HCT116 (cell line): ENCODE results near the gene ATP13A4. TPM values are rescaled to one million over a fixed set of nuclear protein-coding genes. Genes with fewer than 3 reads are reported as not detected.

Experiments
- ATAC-seq: fragments of 200-7000 bp; cut with Tn5 transposase; 2 replicates; pipeline ENCODE4 v1.9.1; 2020; ENCODE audit warnings: mild to moderate bottlenecking, moderate library complexity
- BruUV-seq: library from RNA; stranded (reverse); fragments of 400-500 nt; replicated peaks from 2 replicates; lab custom pipeline; 2021; lab: Mats Ljungman, UMichigan
- CTCF ChIA-PET: fragments of 300-600 bp; sonication (Branson Sonifier 250); formaldehyde crosslinking; loops from one replicate; lab custom pipeline; 2021; ENCODE audit warnings: antibody characterized with exemption; lab: Charles Lee
- POLR2A ChIA-PET: fragments of 300-600, 350-600 bp; sonication (Branson Sonifier 250); formaldehyde crosslinking; loops from one replicate; lab custom pipeline; 2021; ENCODE audit warnings: antibody characterized with exemption; lab: Charles Lee
- RAD21 ChIA-PET, 2 experiments: fragments of 300-600 bp; sonication (Branson Sonifier 250); formaldehyde crosslinking; loops; one replicate each; lab custom pipeline; 2023; ENCODE audit warnings: low total read pairs in 2 of 2; ENCODE audit not compliant: uncharacterized antibody in 2 of 2, unreplicated experiment in 2 of 2, low non-redundant PET in 1 of 2; lab: Charles Lee
- DNase-seq: peaks from one replicate; pipeline ENCODE4 v3.0.0-alpha.2; 2010; ENCODE audit warnings: low read depth, low spot score
- H2AFZ ChIP-seq: fragments of 200-600 bp; shearing (Covaris generic), sonication (generic); 2 replicates; pipeline ENCODE4 v1.6.1; 2017; ENCODE audit warnings: low read depth, mixed run types, mixed read lengths, antibody characterized with exemption, low read length; ENCODE audit not compliant: poor library complexity, severe bottlenecking
- H3K27ac ChIP-seq: 2 replicates; pipeline ENCODE4 v1.5.1; 2012; ENCODE audit warnings: low read depth, low read length
- H3K27me3 ChIP-seq: fragments of 200-600 bp; sonication (generic); 2 replicates; pipeline ENCODE4 v1.6.1; 2016; ENCODE audit warnings: mixed run types, low read length, mixed read lengths; ENCODE audit not compliant: insufficient read depth
- H3K36me3 ChIP-seq, 2 experiments: fragments of 200-500 bp in 1 of 2; fragments of 200-600 bp in 1 of 2; sonication (Bioruptor generic) in 1 of 2; sonication (generic) in 1 of 2; 2 replicates each; pipeline versions ENCODE4 v1.5.1 to v1.6.1; 2014 to 2016; ENCODE audit warnings: low read length in 2 of 2, inconsistent platforms in 1 of 2, mixed read lengths in 1 of 2, mixed run types in 1 of 2; ENCODE audit not compliant: insufficient read depth in 2 of 2, control insufficient read depth in 1 of 2
- H3K4me1 ChIP-seq, 2 experiments: fragments of 200-600 bp in 1 of 2; sonication (generic) in 1 of 2; 2 replicates each; pipeline versions ENCODE4 v1.5.1 to v1.6.1; 2012 to 2017; ENCODE audit warnings: low read length in 2 of 2, inconsistent platforms in 1 of 2, mild to moderate bottlenecking in 1 of 2, mixed read lengths in 1 of 2, mixed run types in 1 of 2, moderate library complexity in 1 of 2; ENCODE audit not compliant: insufficient read depth in 2 of 2, control insufficient read depth in 1 of 2
- H3K4me2 ChIP-seq: fragments of 200-600 bp; sonication (generic); 2 replicates; pipeline ENCODE4 v1.6.1; 2017; ENCODE audit warnings: mixed run types, low read length, mixed read lengths
- H3K4me3 ChIP-seq, 2 experiments: fragments of 200-600 bp in 1 of 2; sonication (generic) in 1 of 2; replicated peaks in 1 of 2; 2 replicates each; pipeline ENCODE4 v1.5.1; 2011 to 2016; ENCODE audit warnings: low read length in 2 of 2, control low read depth in 1 of 2, low read depth in 1 of 2, mild to moderate bottlenecking in 1 of 2, mixed read lengths in 1 of 2, mixed run types in 1 of 2
- H3K79me2 ChIP-seq: fragments of 200-600 bp; sonication (generic); 2 replicates; pipeline ENCODE4 v1.6.1; 2017; ENCODE audit warnings: mild to moderate bottlenecking, mixed run types, low read length, moderate library complexity, mixed read lengths; ENCODE audit not compliant: insufficient read depth
- H3K9ac ChIP-seq: fragments of 200-600 bp; sonication (generic); 2 replicates; pipeline ENCODE4 v1.6.1; 2016; ENCODE audit warnings: low read length, mixed read lengths
- H3K9me2 ChIP-seq: fragments of 200-600 bp; sonication (generic), shearing (Covaris generic); 2 replicates; pipeline ENCODE4 v1.6.1; 2017; ENCODE audit warnings: mixed run types, mild to moderate bottlenecking, moderate library complexity; ENCODE audit not compliant: insufficient read depth
- H3K9me3 ChIP-seq, 2 experiments: fragments of 200-500 bp in 1 of 2; fragments of 200-600 bp in 1 of 2; sonication (Bioruptor generic) in 1 of 2; sonication (generic) in 1 of 2; 2 replicates each; pipeline ENCODE4 v1.6.1; 2014 to 2017; ENCODE audit warnings: low read length in 2 of 2, mixed read lengths in 2 of 2, inconsistent platforms in 1 of 2, low read depth in 1 of 2, mild to moderate bottlenecking in 1 of 2, mixed run types in 1 of 2, moderate library complexity in 1 of 2; ENCODE audit not compliant: control insufficient read depth in 1 of 2, insufficient read depth in 1 of 2
- H4K20me1 ChIP-seq: fragments of 200-600 bp; sonication (generic), shearing (Covaris generic); 2 replicates; pipeline ENCODE4 v1.6.1; 2017; ENCODE audit warnings: mixed run types, mild to moderate bottlenecking, moderate library complexity; ENCODE audit not compliant: insufficient read depth
- CBX3 ChIP-seq: IDR thresholded peaks from 2 replicates; pipeline ENCODE4 v1.6.1; 2012; ENCODE audit warnings: low read depth
- CEBPB ChIP-seq: IDR thresholded peaks from 2 replicates; pipeline ENCODE4 v1.6.1; 2012; ENCODE audit warnings: low read depth
- CTCF ChIP-seq, 3 experiments: fragments of 200-600 bp in 1 of 3; sonication (generic) in 1 of 3; IDR thresholded peaks in 2 of 3; conservative IDR thresholded peaks in 1 of 3; 2 replicates each; pipeline ENCODE4 v1.5.1; 2012 to 2017; ENCODE audit warnings: low read depth in 2 of 3, low read length in 2 of 3, antibody characterized with exemption in 1 of 3, borderline replicate concordance in 1 of 3, control low read depth in 1 of 3, mild to moderate bottlenecking in 1 of 3, mixed read lengths in 1 of 3, mixed run types in 1 of 3, moderate library complexity in 1 of 3; ENCODE audit not compliant: insufficient read depth in 1 of 3
- EZH2phosphoT487 ChIP-seq: fragments of 200-600 bp; IDR thresholded peaks from 2 replicates; pipeline ENCODE4 v1.6.1; 2018; ENCODE audit warnings: antibody characterized with exemption, borderline replicate concordance
- JUND ChIP-seq: IDR thresholded peaks from 2 replicates; pipeline ENCODE4 v1.6.1; 2012
- RAD21 ChIP-seq: IDR thresholded peaks from 2 replicates; pipeline ENCODE4 v1.6.1; 2012; ENCODE audit warnings: low read depth, mild to moderate bottlenecking
- REST ChIP-seq: IDR thresholded peaks from 2 replicates; pipeline ENCODE4 v1.6.1; 2012; ENCODE audit warnings: low read depth
- SP1 ChIP-seq: IDR thresholded peaks from 2 replicates; pipeline ENCODE4 v1.6.1; 2012; ENCODE audit warnings: low read depth
- SRF ChIP-seq: IDR thresholded peaks from 2 replicates; pipeline ENCODE4 v1.6.1; 2012; ENCODE audit warnings: low read depth
- TCF7L2 ChIP-seq: IDR thresholded peaks from 2 replicates; pipeline ENCODE4 v1.7.0; 2011; ENCODE audit warnings: borderline replicate concordance, inconsistent platforms; ENCODE audit not compliant: insufficient read depth, insufficient read length; ENCODE audit errors: extremely low read depth
- ZBTB33 ChIP-seq: IDR thresholded peaks from 2 replicates; pipeline ENCODE4 v1.6.1; 2011; ENCODE audit warnings: mild to moderate bottlenecking, low read length, moderate library complexity; ENCODE audit not compliant: insufficient replicate concordance; ENCODE audit errors: extremely low read depth
- ZFX ChIP-seq: fragments of 450-650 bp; IDR thresholded peaks from 2 replicates; pipeline ENCODE4 v1.6.1; 2017
- intact Hi-C: fragments of 100-400 bp; cut with micrococcal nuclease; formaldehyde crosslinking; loops from 2 replicates; pipeline ENCODE4 v1.10.0; 2022
- total RNA-seq: library from RNA; stranded (reverse); gene quantifications from one replicate; pipeline ENCODE4 v1.2.1, GENCODE V29; 2021; ENCODE audit not compliant: unreplicated experiment

Gene ATP13A4
- total RNA-seq, 1 experiment from 2014 or later: 0.15 TPM

- CTCF ChIA-PET: no interaction called here
- no peak for DNase-seq
Measured at GRCh38 chr3:193520738-193521137, 34.0 kb downstream of the ATP13A4 start.

GRCh38 chr3:193515966-193516365, 38.7 kb downstream of the ATP13A4 start:
- Histone ChIP-seq H3K79me2 (no peaks in the 10 kb centered on the region), H3K4me2 (no peak overlapping the region), H2AFZ (no peak overlapping the region), H3K4me1 (no peaks in the 10 kb centered on the region), H3K27ac (no peak overlapping the region), H3K36me3 (no peaks in the 10 kb centered on the region), H4K20me1 (no peaks in the 10 kb centered on the region), H3K9ac (no peak overlapping the region), H3K9me2 (no peaks in the 10 kb centered on the region), H3K27me3 (peaks cover 54% of the 10 kb centered on the region), H3K9me3 (no peaks in the 10 kb centered on the region), H3K4me3 (no peak overlapping the region)
- CTCF ChIA-PET: no interaction called here
- POLR2A ChIA-PET: no interaction called here
- no peak for DNase-seq
- BruUV-seq: no TSS peak
- RAD21 ChIA-PET: no interaction called here
- intact Hi-C loops: no loop called here
- no peak for ATAC-seq
- TF ChIP-seq SRF (no peak), CTCF (IDR thresholded peaks at IDR 0.05 in 2 of 3, conservative IDR thresholded peaks at IDR 0.05 in 1 of 3; ENCODE audit: borderline replicate concordance in 1 of 3, insufficient read depth in 1 of 3, low read depth in 2 of 3, low read length in 2 of 3) (no peak), REST (no peak), CEBPB (no peak), JUND (no peak), TCF7L2 (no peak)

More at GRCh38 chr3:193520738-193521137, 34.0 kb downstream of the ATP13A4 start:
- Histone ChIP-seq H3K79me2 (no peaks in the 10 kb centered on the region), H3K9ac (no peak overlapping the region), H3K36me3 (no peaks in the 10 kb centered on the region), H3K4me3 (no peak overlapping the region), H2AFZ (no peak overlapping the region), H3K4me2 (no peak overlapping the region), H4K20me1 (no peaks in the 10 kb centered on the region), H3K27me3 (peaks cover 24% of the 10 kb centered on the region), H3K9me2 (no peaks in the 10 kb centered on the region), H3K9me3 (no peaks in the 10 kb centered on the region), H3K4me1 (no peaks in the 10 kb centered on the region)
- no TSS peak for BruUV-seq
- no peak for ATAC-seq
- POLR2A ChIA-PET: no interaction called here
- TF ChIP-seq CBX3 (no peak), JUND (no peak), SP1 (no peak), SRF (no peak), ZFX (no peak), ZBTB33 (no peak), TCF7L2 (no peak), RAD21 (no peak), EZH2phosphoT487 (no peak)
- TF ChIP-seq, all 23 proteins: peak for 0
- H3K27ac ChIP-seq: no peak overlapping the region
- RAD21 ChIA-PET: no interaction called here
- intact Hi-C loops: no loop called here
